CD4-positive, alpha-beta memory T cell (primary cell): Measurements from ENCODE around the gene PAX7. TPM values are rescaled to one million over a fixed set of nuclear protein-coding genes. Genes with fewer than 3 reads are reported as not detected.

ENCODE experiments used
- CTCF ChIA-PET: fragments of 350-600 bp; sonication (Branson Sonifier 250); formaldehyde crosslinking; loops from one replicate; lab custom pipeline; 2021; ENCODE audit warnings: inconsistent platforms; ENCODE audit not compliant: partially characterized antibody; lab: Charles Lee
- POLR2A ChIA-PET: fragments of 350-600 bp; sonication (Branson Sonifier 250); formaldehyde crosslinking; loops from one replicate; lab custom pipeline; 2021; ENCODE audit not compliant: partially characterized antibody; lab: Charles Lee
- DNase-seq, 5 donors: peaks; one replicate each; pipeline versions ENCODE4 v3.0.0 to v3.0.0-alpha.2; 2020 to 2022; ENCODE audit warnings: mixed read lengths in 1 of 5
- H3K27ac ChIP-seq: one replicate; pipeline ENCODE4 v1.7.0; 2013; ENCODE audit warnings: low read depth, low read length
- H3K27me3 ChIP-seq: 2 replicates; pipeline ENCODE4 v1.7.0; 2013; ENCODE audit warnings: mild to moderate bottlenecking, low read length, moderate library complexity; ENCODE audit not compliant: insufficient read depth
- H3K36me3 ChIP-seq: 2 replicates; pipeline ENCODE4 v1.7.0; 2013; ENCODE audit warnings: mild to moderate bottlenecking, low read length, moderate library complexity; ENCODE audit not compliant: insufficient read depth
- H3K4me1 ChIP-seq: 2 replicates; pipeline ENCODE4 v1.7.0; 2013; ENCODE audit warnings: mild to moderate bottlenecking, low read length, moderate library complexity; ENCODE audit not compliant: insufficient read depth
- H3K4me3 ChIP-seq, 2 donors: one replicate each; pipeline ENCODE4 v1.7.0; 2013; ENCODE audit warnings: low read length in 2 of 2, mild to moderate bottlenecking in 1 of 2
- H3K9me3 ChIP-seq, 2 donors: one replicate each; pipeline ENCODE4 v1.7.0; 2013; ENCODE audit warnings: low read length in 2 of 2, control low read depth in 1 of 2; ENCODE audit not compliant: control insufficient read depth in 1 of 2
- H3K27ac Mint-ChIP-seq, 7 donors: one replicate each; pipeline ENCODE4 v1.8.0; 2020 to 2021; ENCODE audit warnings: mixed read lengths in 7 of 7, mild to moderate bottlenecking in 6 of 7, inconsistent platforms in 3 of 7, moderate library complexity in 3 of 7
- H3K27me3 Mint-ChIP-seq, 2 donors: one replicate each; pipeline ENCODE4 v1.8.0; 2020 to 2021; ENCODE audit warnings: mixed read lengths in 2 of 2
- H3K36me3 Mint-ChIP-seq, 2 donors: one replicate each; pipeline ENCODE4 v1.8.0; 2020 to 2021; ENCODE audit warnings: mixed read lengths in 2 of 2, inconsistent platforms in 1 of 2, mild to moderate bottlenecking in 1 of 2
- H3K4me1 Mint-ChIP-seq, 4 donors: one replicate each; pipeline ENCODE4 v1.8.0; 2020 to 2021; ENCODE audit warnings: mixed read lengths in 4 of 4, mild to moderate bottlenecking in 1 of 4
- H3K4me3 Mint-ChIP-seq, 8 donors: one replicate each; pipeline ENCODE4 v1.8.0; 2020 to 2021; ENCODE audit warnings: mixed read lengths in 8 of 8, mild to moderate bottlenecking in 7 of 8, moderate library complexity in 6 of 8, inconsistent platforms in 3 of 8
- H3K9me3 Mint-ChIP-seq, 8 donors: one replicate each; pipeline ENCODE4 v1.8.0; 2020 to 2021; ENCODE audit warnings: mixed read lengths in 8 of 8, mild to moderate bottlenecking in 5 of 8, inconsistent platforms in 3 of 8, moderate library complexity in 1 of 8
- intact Hi-C: fragments of 100-400 bp; cut with micrococcal nuclease; formaldehyde crosslinking; loops from one replicate; pipeline ENCODE4 v1.15.1; 2023
- polyA plus RNA-seq, 2 donors: library from polyadenylated mRNA; unstranded; fragments of 300-500 nt; fragmentation: Illumina TruSeq; gene quantifications; one replicate each; pipeline ENCODE4 v1.2.3, GENCODE V29; 2021
- total RNA-seq, 2 experiments: library from RNA; stranded (reverse); gene quantifications; one replicate each; pipeline ENCODE4 v1.2.3, GENCODE V29; 2021

The PAX7 gene
- total and polyA plus RNA-seq, 4 experiments from 2014 or later: not detected

GRCh38 chr1:18734001-18734400 lies 103.4 kb downstream of the PAX7 start:
- Mint-ChIP-seq H3K27ac (no peak overlapping the region), H3K27me3 (peaks cover 31 to 50% of the 10 kb centered on the region in 2 donors), H3K4me3 (no peak overlapping the region), H3K9me3 (peaks cover 0 to 2% (median 0%) of the 10 kb centered on the region in 8 donors), H3K36me3 (no peaks in the 10 kb centered on the region), H3K4me1 (no peaks in the 10 kb centered on the region)
- Histone ChIP-seq H3K27ac (no peak overlapping the region), H3K4me1 (no peaks in the 10 kb centered on the region), H3K36me3 (no peaks in the 10 kb centered on the region), H3K27me3 (no peaks in the 10 kb centered on the region), H3K9me3 (no peaks in the 10 kb centered on the region), H3K4me3 (no peak overlapping the region)
- no peak for DNase-seq
- CTCF ChIA-PET: no interaction called here
- POLR2A ChIA-PET: no interaction called here
- intact Hi-C loops: no loop called here

GRCh38 chr1:18734461-18735223 lies 104.0 kb downstream of the PAX7 start:
- intact Hi-C loops: no loop called here
- Mint-ChIP-seq H3K4me3 (no peak overlapping the region), H3K27ac (no peak overlapping the region), H3K4me1 (no peaks in the 10 kb centered on the region), H3K36me3 (no peaks in the 10 kb centered on the region), H3K27me3 (peaks cover 27 to 47% of the 10 kb centered on the region in 2 donors), H3K9me3 (peaks cover 0 to 2% (median 0%) of the 10 kb centered on the region in 8 donors)
- Histone ChIP-seq H3K36me3 (no peaks in the 10 kb centered on the region), H3K9me3 (no peaks in the 10 kb centered on the region), H3K4me1 (no peaks in the 10 kb centered on the region), H3K27me3 (no peaks in the 10 kb centered on the region), H3K4me3 (no peak overlapping the region), H3K27ac (no peak overlapping the region)
- POLR2A ChIA-PET: no interaction called here
- no peak for DNase-seq
- CTCF ChIA-PET: no interaction called here

- H3K9me3 Mint-ChIP-seq: peaks cover 0 to 2% (median 0%) of the 10 kb centered on the region in 8 donors
- intact Hi-C loops: no loop called here
- H3K4me1 Mint-ChIP-seq: no peaks in the 10 kb centered on the region
- H3K4me3 Mint-ChIP-seq: no peak overlapping the region
- Histone ChIP-seq H3K27ac (no peak overlapping the region), H3K4me3 (no peak overlapping the region), H3K4me1 (no peaks in the 10 kb centered on the region), H3K9me3 (no peaks in the 10 kb centered on the region), H3K36me3 (no peaks in the 10 kb centered on the region), H3K27me3 (no peaks in the 10 kb centered on the region)
- ChIA-PET CTCF (no interaction called here), POLR2A (no interaction called here)
- no peak for DNase-seq
- no peak overlapping the region for H3K27ac Mint-ChIP-seq
- H3K27me3 Mint-ChIP-seq: peaks cover 25 to 49% of the 10 kb centered on the region in 2 donors
- no peaks in the 10 kb centered on the region for H3K36me3 Mint-ChIP-seq
These were observed 104.8 kb downstream of the PAX7 start for GRCh38 chr1:18735224-18735997.

GRCh38 chr1:18736958-18737357 lies 106.3 kb downstream of the PAX7 start:
- intact Hi-C loops: no loop called here
- POLR2A ChIA-PET: no interaction called here
- peaks cover 0 to 2% (median 0%) of the 10 kb centered on the region in 8 donors for H3K9me3 Mint-ChIP-seq
- no peaks in the 10 kb centered on the region for H3K36me3 Mint-ChIP-seq
- DNase-seq: no peak
- H3K4me1 Mint-ChIP-seq: no peaks in the 10 kb centered on the region
- Histone ChIP-seq H3K9me3 (no peaks in the 10 kb centered on the region), H3K4me1 (no peaks in the 10 kb centered on the region), H3K27ac (no peak overlapping the region), H3K36me3 (no peaks in the 10 kb centered on the region), H3K4me3 (no peak overlapping the region), H3K27me3 (no peaks in the 10 kb centered on the region)
- H3K27ac Mint-ChIP-seq: no peak overlapping the region
- H3K4me3 Mint-ChIP-seq: no peak overlapping the region
- CTCF ChIA-PET: no interaction called here
- peaks cover 29 to 51% of the 10 kb centered on the region in 2 donors for H3K27me3 Mint-ChIP-seq

DNA sequence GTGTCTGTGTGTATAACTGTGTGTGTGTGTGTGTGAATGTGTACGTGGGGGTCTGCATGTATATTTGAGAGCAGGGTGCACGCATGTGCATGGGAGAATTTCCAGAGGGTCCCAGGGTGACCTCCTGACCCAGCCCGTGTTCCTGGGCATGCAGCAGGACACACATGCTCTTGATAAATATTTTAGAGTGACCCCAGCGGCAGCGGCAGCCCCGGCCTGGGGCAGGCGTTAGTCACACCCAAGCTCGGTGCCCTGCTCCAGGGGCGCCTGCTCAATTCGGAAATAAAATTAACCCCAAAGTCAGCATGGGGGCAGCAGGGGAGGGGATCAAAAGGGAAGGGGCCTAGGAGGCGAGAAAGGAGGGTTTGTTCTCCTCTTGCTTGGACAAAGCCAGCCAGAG lies 107.5 kb downstream of the PAX7 start:
- H3K27me3 ChIP-seq: no peaks in the 10 kb centered on the region
- ChIA-PET POLR2A (no interaction called here), CTCF (no interaction called here)
- H3K4me3 ChIP-seq: no peak overlapping the region
- Mint-ChIP-seq H3K4me1 (no peaks in the 10 kb centered on the region), H3K27me3 (peaks cover 27 to 39% of the 10 kb centered on the region in 2 donors), H3K36me3 (no peaks in the 10 kb centered on the region), H3K4me3 (no peak overlapping the region), H3K27ac (no peak overlapping the region), H3K9me3 (peaks cover 0 to 2% (median 0%) of the 10 kb centered on the region in 8 donors)
- H3K9me3 ChIP-seq: no peaks in the 10 kb centered on the region
- no peaks in the 10 kb centered on the region for H3K36me3 ChIP-seq
- intact Hi-C loops: no loop called here
- no peaks in the 10 kb centered on the region for H3K4me1 ChIP-seq
- no peak for DNase-seq
- no peak overlapping the region for H3K27ac ChIP-seq

- POLR2A ChIA-PET: no interaction called here
- Mint-ChIP-seq H3K9me3 (peaks cover 0 to 2% (median 0%) of the 10 kb centered on the region in 8 donors), H3K27ac (no peak overlapping the region), H3K4me1 (no peaks in the 10 kb centered on the region), H3K4me3 (no peak overlapping the region), H3K27me3 (peaks cover 26 to 37% of the 10 kb centered on the region in 2 donors), H3K36me3 (no peaks in the 10 kb centered on the region)
- no peaks in the 10 kb centered on the region for H3K36me3 ChIP-seq
- H3K4me3 ChIP-seq: no peak overlapping the region
- CTCF ChIA-PET: no interaction called here
- no peaks in the 10 kb centered on the region for H3K9me3 ChIP-seq
- H3K27ac ChIP-seq: no peak overlapping the region
- no peak for DNase-seq
- H3K4me1 ChIP-seq: no peaks in the 10 kb centered on the region
- no peaks in the 10 kb centered on the region for H3K27me3 ChIP-seq
- intact Hi-C loops: no loop called here
These were observed 108.0 kb downstream of the PAX7 start for GRCh38 chr1:18738617-18739016.

GRCh38 chr1:18739408-18739807 lies 108.8 kb downstream of the PAX7 start:
- Histone ChIP-seq H3K4me1 (no peaks in the 10 kb centered on the region), H3K4me3 (no peak overlapping the region), H3K9me3 (no peaks in the 10 kb centered on the region), H3K27me3 (no peaks in the 10 kb centered on the region), H3K36me3 (no peaks in the 10 kb centered on the region), H3K27ac (no peak overlapping the region)
- no peaks in the 10 kb centered on the region for H3K4me1 Mint-ChIP-seq
- intact Hi-C loops: no loop called here
- DNase-seq: no peak
- ChIA-PET CTCF (no interaction called here), POLR2A (no interaction called here)
- peaks cover 27 to 41% of the 10 kb centered on the region in 2 donors for H3K27me3 Mint-ChIP-seq
- H3K36me3 Mint-ChIP-seq: no peaks in the 10 kb centered on the region
- peaks cover 0 to 3% (median under 1%) of the 10 kb centered on the region in 8 donors for H3K9me3 Mint-ChIP-seq
- no peak overlapping the region for H3K27ac Mint-ChIP-seq
- H3K4me3 Mint-ChIP-seq: no peak overlapping the region
